Calu3 (cell line): Measurements from ENCODE around the gene DOK7. TPM values are rescaled to one million over a fixed set of nuclear protein-coding genes. Genes with fewer than 3 reads are reported as not detected.

Experiments used
- BruUV-seq: library from RNA; stranded (reverse); fragments of 400-500 nt; replicated peaks from 2 replicates; lab custom pipeline; 2021; lab: Mats Ljungman, UMichigan
- CTCF ChIA-PET: fragments of 300-600 bp; sonication (Branson Sonifier 250); formaldehyde crosslinking; loops from one replicate; lab custom pipeline; 2022; ENCODE audit warnings: antibody characterized with exemption; lab: Charles Lee
- DNase-seq: peaks from one replicate; pipeline ENCODE4 v3.0.0; 2022
- H3K27ac Mint-ChIP-seq: one replicate; pipeline ENCODE4 v1.8.0; 2022; ENCODE audit warnings: mixed read lengths; ENCODE audit not compliant: unreplicated experiment
- H3K27me3 Mint-ChIP-seq: one replicate; pipeline ENCODE4 v1.8.0; 2022; ENCODE audit warnings: mixed read lengths; ENCODE audit not compliant: unreplicated experiment
- H3K36me3 Mint-ChIP-seq: one replicate; pipeline ENCODE4 v1.8.0; 2022; ENCODE audit warnings: mild to moderate bottlenecking, moderate library complexity, mixed read lengths; ENCODE audit not compliant: insufficient read depth, unreplicated experiment
- H3K4me1 Mint-ChIP-seq: one replicate; pipeline ENCODE4 v1.8.0; 2022; ENCODE audit warnings: mild to moderate bottlenecking, low read depth, mixed read lengths; ENCODE audit not compliant: unreplicated experiment
- H3K4me3 Mint-ChIP-seq: one replicate; pipeline ENCODE4 v1.8.0; 2022; ENCODE audit warnings: mild to moderate bottlenecking, low read depth, moderate library complexity, mixed read lengths; ENCODE audit not compliant: unreplicated experiment
- H3K9me3 Mint-ChIP-seq: one replicate; pipeline ENCODE4 v1.8.0; 2022; ENCODE audit warnings: low read depth, mixed read lengths; ENCODE audit not compliant: unreplicated experiment
- CTCF ChIP-seq: fragments of 200-600 bp; IDR thresholded peaks from one replicate; pipeline ENCODE4 v1.8.0; 2022; ENCODE audit warnings: antibody characterized with exemption; ENCODE audit not compliant: unreplicated experiment
- intact Hi-C: fragments of 100-400 bp; cut with micrococcal nuclease; formaldehyde crosslinking; loops from one replicate; pipeline ENCODE4 v1.10.0; 2022; ENCODE audit not compliant: unreplicated experiment
- total RNA-seq: library from RNA; stranded (reverse); gene quantifications from 2 replicates; pipeline ENCODE4 v1.2.3, GENCODE V29; 2022

DOK7 gene
- total RNA-seq, 1 experiment from 2014 or later, result 2.7 TPM

DNA sequence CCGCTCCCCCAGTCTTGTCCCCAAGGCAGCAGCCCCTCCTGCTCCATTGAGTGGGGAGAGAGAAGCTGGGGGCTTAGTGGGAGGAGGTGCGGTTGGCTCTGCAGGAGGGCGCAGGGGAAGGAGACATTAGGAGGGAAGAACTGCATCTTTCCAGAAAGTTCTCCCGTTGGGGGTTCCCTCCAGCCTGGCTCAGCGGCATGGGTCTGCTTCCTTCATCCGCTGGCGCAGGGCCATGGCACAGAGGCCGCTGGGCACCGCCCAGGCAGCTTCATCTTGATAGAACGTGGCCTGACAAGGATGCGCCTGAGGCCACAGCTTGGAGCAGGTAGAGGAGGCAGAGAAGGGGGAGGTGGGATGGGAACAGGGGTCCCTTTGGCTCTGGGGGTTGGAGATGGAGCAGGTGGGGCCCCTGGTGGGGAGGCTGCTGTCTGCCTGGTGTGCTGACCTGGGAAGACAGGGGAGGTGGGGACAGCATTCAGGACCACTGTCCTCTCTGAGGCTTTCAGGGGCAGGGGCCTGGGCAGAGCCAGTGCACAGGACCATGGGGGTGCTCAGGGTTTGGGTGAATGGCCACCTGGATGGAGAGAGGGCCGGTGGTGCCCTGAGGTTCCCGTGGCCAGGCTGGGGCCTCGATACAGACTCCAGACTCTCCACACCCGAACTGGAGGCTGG, 12.1 kb downstream of the DOK7 start:
- peaks cover 5% of the 10 kb centered on the region for H3K36me3 Mint-ChIP-seq
- CTCF ChIA-PET, result no interaction called here
- no TSS peak for BruUV-seq
- intact Hi-C loops, result no loop called here
- TF ChIP-seq CTCF, result no peak
- no peak overlapping the region for H3K4me3 Mint-ChIP-seq
- H3K9me3 Mint-ChIP-seq, result no peaks in the 10 kb centered on the region
- H3K27me3 Mint-ChIP-seq, result no peaks in the 10 kb centered on the region
- H3K4me1 Mint-ChIP-seq, result peaks cover 6% of the 10 kb centered on the region
- DNase-seq, result no peak
- H3K27ac Mint-ChIP-seq, result no peak overlapping the region

- no peak for TF ChIP-seq CTCF
Observed at GRCh38 chr4:3475713-3476260, 12.7 kb downstream of the DOK7 start.

DNA sequence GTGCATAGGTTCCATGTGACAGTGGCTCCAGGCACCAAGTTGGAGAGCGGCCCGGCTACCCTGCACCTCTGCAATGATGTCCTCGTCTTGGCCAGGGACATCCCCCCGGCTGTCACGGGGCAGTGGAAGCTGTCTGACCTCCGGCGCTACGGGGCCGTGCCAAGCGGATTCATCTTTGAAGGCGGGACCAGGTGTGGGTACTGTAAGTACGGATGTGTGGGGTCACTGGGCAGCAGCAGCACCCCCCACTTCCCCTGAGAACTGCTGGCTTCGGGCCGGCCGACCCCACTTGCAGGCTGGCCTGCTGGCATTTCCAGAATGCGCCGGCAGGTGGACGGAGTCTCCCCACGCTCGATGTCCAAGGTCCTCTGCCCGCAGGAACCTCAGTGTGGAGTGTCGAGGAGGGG, 13.2 kb downstream of the DOK7 start:
- no peak for TF ChIP-seq CTCF
- no peaks in the 10 kb centered on the region for H3K27me3 Mint-ChIP-seq
- H3K27ac Mint-ChIP-seq, result no peak overlapping the region
- H3K4me1 Mint-ChIP-seq, result no peaks in the 10 kb centered on the region
- H3K4me3 Mint-ChIP-seq, result no peak overlapping the region
- DNase-seq, result no peak
- CTCF ChIA-PET, result no interaction called here
- peaks cover 9% of the 10 kb centered on the region for H3K36me3 Mint-ChIP-seq
- BruUV-seq, result no TSS peak
- intact Hi-C loops, result no loop called here
- no peaks in the 10 kb centered on the region for H3K9me3 Mint-ChIP-seq

More at GRCh38 chr4:3475713-3476260, 12.7 kb downstream of the DOK7 start:
- no peak for DNase-seq
- no peaks in the 10 kb centered on the region for H3K27me3 Mint-ChIP-seq
- H3K4me1 Mint-ChIP-seq, result no peaks in the 10 kb centered on the region
- no TSS peak for BruUV-seq
- CTCF ChIA-PET, result no interaction called here
- H3K36me3 Mint-ChIP-seq, result peaks cover 5% of the 10 kb centered on the region
- H3K27ac Mint-ChIP-seq, result no peak overlapping the region
- no peak overlapping the region for H3K4me3 Mint-ChIP-seq
- H3K9me3 Mint-ChIP-seq, result no peaks in the 10 kb centered on the region
- intact Hi-C loops, result no loop called here

DNA sequence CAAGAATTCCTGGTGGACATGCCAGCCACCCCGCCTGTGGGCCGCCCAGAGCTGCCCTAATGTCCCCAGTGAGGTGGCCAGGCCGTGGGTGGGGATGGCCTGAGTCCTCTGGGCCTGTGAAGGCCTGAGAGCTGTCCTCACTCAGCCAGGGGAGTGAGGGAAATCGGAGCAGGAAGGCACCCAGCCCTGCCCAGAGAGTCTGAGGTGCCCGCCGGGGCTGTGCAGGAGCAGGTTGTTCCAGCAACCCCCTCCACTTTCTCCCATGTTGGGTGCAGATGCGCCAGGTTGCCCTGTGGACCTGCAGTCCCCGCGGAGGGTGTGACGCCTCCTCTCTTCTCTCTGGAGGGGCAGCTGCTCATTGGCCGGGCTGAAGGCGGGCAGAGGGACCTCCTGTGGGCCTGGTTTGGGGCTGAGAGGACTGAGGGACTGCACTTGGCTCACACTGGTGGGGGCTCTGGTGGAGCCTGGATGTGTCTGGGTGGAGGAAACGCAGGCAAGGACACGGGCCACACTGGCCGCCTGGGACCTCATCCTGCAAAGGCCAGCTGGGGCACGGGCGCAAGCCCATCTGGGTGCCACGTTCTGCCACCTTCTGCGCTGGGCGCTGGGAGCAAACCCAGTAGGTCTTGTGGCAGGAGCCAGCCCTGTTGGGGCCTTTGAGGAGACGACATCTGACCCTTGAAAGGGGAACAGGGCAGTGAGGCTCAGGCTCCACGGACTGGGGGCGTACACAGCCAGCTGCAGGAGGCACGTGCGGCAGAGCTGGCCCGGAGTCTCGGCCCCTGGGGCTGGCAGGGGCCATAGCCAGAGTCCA, 14.0 kb downstream of the DOK7 start:
- no peak overlapping the region for H3K4me3 Mint-ChIP-seq
- intact Hi-C loops, result no loop called here
- CTCF ChIA-PET, result interaction anchor here (0.5 kb wide), 1 partner anchor 1396 kb away, joined by 3 read pairs; no protein-coding TSS in a partner anchor

More for the DNA sequence above, 14.0 kb downstream of the DOK7 start:
- Mint-ChIP-seq H3K27ac (no peak overlapping the region), H3K36me3 (peaks cover 9% of the 10 kb centered on the region), H3K9me3 (no peaks in the 10 kb centered on the region), H3K4me1 (no peaks in the 10 kb centered on the region), H3K27me3 (no peaks in the 10 kb centered on the region)
- no peak for DNase-seq
- BruUV-seq, result no TSS peak
- no peak for TF ChIP-seq CTCF
